ENCODE data around the gene PLAAT3.
A peak's percentile ranks its signal among the peaks of the same experiment; 100 is the strongest.
"Not testable (repeated sequence)": the region's sequence is repeated elsewhere in the genome, so short reads cannot be mapped to it uniquely, and the experiment has no call there.

Gene PLAAT3

DNA sequence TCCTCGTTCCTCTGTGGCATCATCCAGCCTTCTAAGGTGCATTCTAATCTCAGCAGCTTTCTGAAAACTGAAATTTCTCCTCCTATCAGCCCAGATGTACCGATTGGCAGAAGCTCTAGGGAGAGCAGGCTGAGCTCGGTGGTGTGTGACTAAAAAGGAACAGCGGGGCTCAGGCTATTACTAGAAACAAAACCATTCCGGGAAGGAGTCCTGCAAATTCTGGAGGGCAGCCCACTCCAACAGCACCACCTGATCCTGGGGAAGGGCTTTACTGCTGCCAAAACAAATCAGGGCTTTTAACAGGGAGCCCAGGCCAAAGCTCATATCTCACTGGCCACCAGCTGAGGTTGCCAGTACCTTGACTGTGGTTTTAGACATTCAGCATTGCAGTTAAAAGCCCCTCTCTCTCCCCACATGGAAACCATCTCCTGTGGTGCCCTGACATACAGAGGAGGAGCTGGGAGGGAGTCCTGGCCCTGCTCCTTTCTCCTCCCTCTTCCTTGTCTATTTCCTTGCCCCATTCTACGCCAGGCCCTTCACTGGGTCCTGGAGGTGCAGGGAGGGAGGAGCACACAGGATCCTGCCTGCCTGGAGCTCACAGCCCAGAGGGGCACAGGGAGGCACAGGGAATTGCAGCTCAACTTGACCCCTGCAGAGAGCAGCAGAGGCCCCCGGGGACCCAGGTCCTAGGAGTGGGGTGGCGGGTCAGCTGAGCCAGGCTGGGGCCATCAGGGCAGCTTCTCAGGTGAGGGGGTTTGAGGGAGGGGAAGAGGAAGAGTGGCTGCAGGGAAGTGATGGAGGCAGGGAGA is 76.7 kb downstream of the PLAAT3 start:
- DNase-seq (ENCODE audit: low spot score) = peak; percentile 42

GRCh38 chr11:63536669-63537292 is 77.5 kb downstream of the PLAAT3 start, which contains the start of gene PLAAT4:
PLAAT4 (plus strand) TSS chr11:63536808; CDS start chr11:63536869, 61 bp downstream.
- DNase-seq (ENCODE audit: low spot score) = peak; percentile 68

DNA sequence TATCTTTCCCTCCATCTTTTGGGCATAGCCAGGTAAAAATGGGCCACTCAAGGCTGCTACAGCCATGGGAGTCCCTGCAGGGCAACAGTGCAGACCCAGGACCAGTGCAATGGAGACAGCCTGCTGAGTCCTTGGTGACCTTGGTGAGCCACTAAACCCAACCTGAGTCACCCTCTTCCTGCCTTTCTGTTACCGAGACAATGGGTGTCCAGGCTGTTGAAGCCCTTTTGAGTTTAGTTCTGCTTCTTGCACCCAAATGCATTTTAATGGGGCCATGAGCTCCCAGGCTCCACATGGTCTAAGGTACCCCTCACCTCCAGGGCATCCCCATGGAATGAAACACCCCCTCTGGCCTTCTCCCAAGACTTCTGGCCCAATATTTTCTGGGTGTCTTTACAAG is 78.5 kb downstream of the PLAAT3 start:
- no peak for DNase-seq (ENCODE audit: low spot score)

GRCh38 chr11:63534895-63535461 is 79.3 kb downstream of the PLAAT3 start:
- DNase-seq (ENCODE audit: low spot score) = no peak

GRCh38 chr11:63534076-63534475 is 80.2 kb downstream of the PLAAT3 start:
- DNase-seq (ENCODE audit: low spot score) = no peak

DNA sequence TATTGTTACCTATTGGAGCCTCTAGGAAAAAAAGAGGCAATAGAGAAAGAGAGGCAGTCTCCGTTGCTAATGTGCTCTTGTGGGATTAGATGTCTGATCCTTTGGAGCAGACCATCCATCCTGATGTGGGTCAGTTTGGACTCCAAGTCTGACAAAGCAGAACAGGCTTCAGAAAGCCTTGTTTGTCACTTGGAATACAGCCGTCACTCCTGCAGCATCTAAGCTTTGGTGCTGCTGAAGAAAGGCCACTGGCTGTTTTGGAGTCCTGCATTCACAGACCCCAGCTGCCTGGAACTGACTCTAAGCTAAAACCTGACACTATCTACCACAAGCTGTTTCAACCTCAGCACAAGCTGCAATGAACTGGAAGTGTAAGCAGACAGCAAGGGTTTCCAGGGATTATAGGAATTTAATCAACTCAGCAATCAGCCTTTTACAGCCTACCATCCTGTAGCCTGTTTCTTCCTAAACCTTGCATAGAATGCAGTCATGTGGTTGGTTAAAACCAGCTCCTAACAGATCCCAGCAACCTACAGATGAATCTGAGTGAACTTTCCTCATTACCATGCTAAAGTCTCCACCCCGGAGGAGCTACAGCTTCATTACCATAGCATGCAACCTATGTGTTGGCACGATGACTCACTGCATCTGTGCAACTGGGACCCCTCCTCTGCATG is 81.3 kb downstream of the PLAAT3 start:
- no peak for DNase-seq (ENCODE audit: low spot score)

- no peak for DNase-seq (ENCODE audit: low spot score)
These were observed 82.1 kb downstream of the PLAAT3 start for GRCh38 chr11:63532117-63532516.

- DNase-seq (ENCODE audit: low spot score) = peak; percentile 67
These were observed 83.0 kb downstream of the PLAAT3 start for GRCh38 chr11:63531074-63531792.

- no peak for DNase-seq (ENCODE audit: low spot score)
These were observed 84.2 kb downstream of the PLAAT3 start for GRCh38 chr11:63530021-63530420.

GRCh38 chr11:63529373-63529772 is 84.9 kb downstream of the PLAAT3 start:
- not testable (repeated sequence) for DNase-seq (ENCODE audit: low spot score)

- DNase-seq (ENCODE audit: low spot score) = not testable (repeated sequence)
These were observed 85.4 kb downstream of the PLAAT3 start for GRCh38 chr11:63528729-63529278.

DNA sequence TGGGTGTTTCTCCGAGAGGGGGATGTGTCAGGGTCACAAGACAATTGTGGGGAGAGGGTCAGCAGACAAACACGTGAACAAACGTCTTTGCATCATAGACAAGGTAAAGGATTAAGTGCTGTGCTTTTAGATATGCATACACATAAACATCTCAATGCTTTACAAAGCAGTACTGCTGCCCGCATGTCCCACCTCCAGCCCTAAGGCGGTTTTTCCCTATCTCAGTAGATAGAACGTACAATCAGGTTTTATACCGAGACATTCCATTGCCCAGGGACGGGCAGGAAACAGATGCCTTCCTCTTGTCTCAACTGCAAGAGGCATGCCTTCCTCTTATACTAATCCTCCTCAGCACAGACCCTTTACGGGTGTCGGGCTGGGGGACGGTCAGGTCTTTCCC is 86.1 kb downstream of the PLAAT3 start:
- DNase-seq (ENCODE audit: low spot score) = not testable (repeated sequence)

DNA sequence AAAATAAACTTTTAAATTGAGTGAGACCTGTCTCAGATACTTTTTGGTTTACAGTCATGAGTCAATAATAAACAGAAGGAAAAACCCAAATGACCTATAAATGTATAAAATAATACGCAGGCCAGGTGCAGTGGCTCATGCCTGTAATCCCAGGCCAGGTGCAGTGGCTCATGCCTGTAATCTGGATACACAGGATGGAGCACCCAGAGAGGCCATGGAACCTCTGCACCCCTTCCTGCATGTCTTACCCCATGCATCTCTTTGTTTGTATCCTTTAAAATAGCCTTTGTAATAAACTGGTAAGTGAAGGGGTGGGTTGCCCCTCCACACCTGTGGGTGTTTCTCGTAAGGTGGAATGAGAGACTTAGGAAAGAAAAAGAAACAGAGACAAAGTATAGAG is 86.6 kb downstream of the PLAAT3 start:
- no peak for DNase-seq (ENCODE audit: low spot score)

Measured in AG08396 (cell line).